ENCODE measurements around the gene UTF1. TPM values are rescaled to one million over a fixed set of nuclear protein-coding genes. Genes with fewer than 3 reads are reported as not detected.

The UTF1 gene
- total RNA-seq, 1 donor from 2014 or later, result 0.16 TPM

DNA sequence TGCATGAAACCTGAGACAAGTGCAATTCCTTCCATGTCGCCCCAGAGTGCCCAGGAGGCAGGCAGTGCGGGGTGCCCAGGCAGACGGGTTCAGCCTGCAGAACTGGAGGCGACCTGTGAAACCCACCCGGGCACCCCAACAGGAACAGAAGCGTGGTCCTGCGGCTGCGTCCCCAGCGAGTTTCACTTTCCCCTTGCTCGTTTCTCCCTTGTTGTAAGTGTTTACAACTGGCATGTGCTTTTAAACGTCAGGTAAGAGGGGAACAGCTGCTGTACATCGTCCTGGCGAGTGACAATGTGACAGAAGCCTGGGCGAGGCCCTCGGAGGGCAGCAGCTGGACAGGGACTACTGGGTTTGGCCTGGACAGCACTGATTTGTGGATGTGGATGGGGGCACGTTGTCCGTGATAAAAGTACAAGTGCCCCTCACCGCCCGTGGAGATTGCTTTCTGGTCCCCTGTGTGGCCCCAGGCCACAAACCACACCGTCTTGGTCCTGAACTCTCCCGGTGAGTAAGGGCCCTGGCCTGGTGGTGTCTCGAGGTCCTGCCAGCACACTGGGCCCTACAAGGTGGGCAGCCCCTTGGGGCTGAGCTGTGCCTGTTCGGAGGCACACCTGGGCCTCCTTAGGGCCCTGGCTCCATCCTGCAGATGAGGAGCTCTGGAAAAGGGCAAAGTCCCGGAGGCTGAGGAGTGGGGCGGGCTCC, 11.6 kb downstream of the UTF1 start:
- Mint-ChIP-seq H3K36me3 (ENCODE audit: low read depth) (no peaks in the 10 kb centered on the region), H3K4me3 (ENCODE audit: low read depth) (peak overlapping the region; percentile 47), H3K27ac (no peak overlapping the region), H3K27me3 (ENCODE audit: low read depth) (peaks cover 34% of the 10 kb centered on the region), H3K4me1 (ENCODE audit: low read depth) (peaks cover 10% of the 10 kb centered on the region), H3K9me3 (no peaks in the 10 kb centered on the region)
- no peak for DNase-seq (ENCODE audit: low spot score)
- intact Hi-C loops (cut with micrococcal nuclease), result no loop called here

DNA sequence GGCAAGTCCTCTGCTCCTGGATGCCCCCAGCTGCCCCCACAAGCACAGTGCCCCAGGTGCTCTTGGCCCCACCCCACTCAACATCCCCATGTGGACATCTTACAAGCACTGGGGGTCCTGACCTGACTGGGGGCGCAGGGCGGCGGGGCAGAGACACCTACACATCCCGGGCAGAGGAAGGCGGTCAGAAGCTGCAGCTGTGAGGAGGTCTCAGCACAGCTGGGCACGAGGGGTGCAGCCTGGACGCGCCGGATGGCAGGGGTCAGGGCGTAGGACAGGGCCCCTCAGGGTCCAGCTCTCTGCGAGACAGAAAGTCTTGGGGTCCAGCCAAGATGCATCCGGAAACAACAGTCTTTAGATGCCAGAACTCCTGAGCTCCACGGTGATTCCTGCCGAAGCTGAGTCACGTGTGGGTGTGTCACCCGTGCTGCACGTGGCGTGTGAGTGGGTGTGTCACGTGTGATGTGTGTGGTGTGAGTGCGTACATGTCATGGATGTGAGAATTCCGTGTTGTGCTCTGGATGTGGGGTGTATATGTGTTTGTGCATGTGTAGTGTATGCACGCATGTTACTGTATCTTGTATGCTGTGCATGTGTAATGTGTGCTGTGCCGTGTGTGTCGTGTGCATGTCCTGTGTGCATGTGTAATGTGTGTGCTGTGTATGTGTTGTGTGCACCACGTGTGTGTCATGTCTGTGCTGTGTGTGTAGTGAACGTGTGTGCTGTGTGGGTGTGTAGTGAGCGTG, 12.8 kb downstream of the UTF1 start:
- Mint-ChIP-seq H3K27ac (no peak overlapping the region), H3K4me1 (ENCODE audit: low read depth) (peaks cover 10% of the 10 kb centered on the region), H3K4me3 (ENCODE audit: low read depth) (no peak overlapping the region), H3K27me3 (ENCODE audit: low read depth) (peaks cover 34% of the 10 kb centered on the region), H3K9me3 (no peaks in the 10 kb centered on the region), H3K36me3 (ENCODE audit: low read depth) (no peaks in the 10 kb centered on the region)
- no peak for DNase-seq (ENCODE audit: low spot score)
- intact Hi-C loops (cut with micrococcal nuclease), result no loop called here

DNA sequence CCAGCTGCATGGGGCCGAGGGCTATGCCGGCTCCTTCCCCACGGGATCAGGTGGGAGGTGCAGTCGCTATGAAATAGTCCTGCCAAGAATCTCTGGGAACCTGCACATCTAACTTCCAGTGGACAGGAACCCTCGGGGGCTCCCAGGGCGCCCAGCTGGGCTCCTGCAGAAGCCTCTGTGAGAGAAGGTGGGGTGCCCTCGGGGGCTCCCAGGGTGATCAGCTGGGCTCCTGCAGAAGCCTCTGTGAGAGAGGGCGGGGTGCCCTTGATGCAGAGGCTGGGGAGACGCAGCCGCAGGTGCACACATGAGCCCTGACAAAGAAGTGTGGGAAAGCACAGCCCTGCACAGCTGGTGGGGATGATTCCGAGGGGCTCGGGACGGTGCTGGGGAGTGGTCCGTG, 13.6 kb downstream of the UTF1 start:
- Mint-ChIP-seq H3K27me3 (ENCODE audit: low read depth) (peaks cover 29% of the 10 kb centered on the region), H3K4me3 (ENCODE audit: low read depth) (no peak overlapping the region), H3K27ac (no peak overlapping the region), H3K9me3 (no peaks in the 10 kb centered on the region), H3K36me3 (ENCODE audit: low read depth) (no peaks in the 10 kb centered on the region), H3K4me1 (ENCODE audit: low read depth) (peaks cover 10% of the 10 kb centered on the region)
- intact Hi-C loops (cut with micrococcal nuclease), result no loop called here
- no peak for DNase-seq (ENCODE audit: low spot score)

DNA sequence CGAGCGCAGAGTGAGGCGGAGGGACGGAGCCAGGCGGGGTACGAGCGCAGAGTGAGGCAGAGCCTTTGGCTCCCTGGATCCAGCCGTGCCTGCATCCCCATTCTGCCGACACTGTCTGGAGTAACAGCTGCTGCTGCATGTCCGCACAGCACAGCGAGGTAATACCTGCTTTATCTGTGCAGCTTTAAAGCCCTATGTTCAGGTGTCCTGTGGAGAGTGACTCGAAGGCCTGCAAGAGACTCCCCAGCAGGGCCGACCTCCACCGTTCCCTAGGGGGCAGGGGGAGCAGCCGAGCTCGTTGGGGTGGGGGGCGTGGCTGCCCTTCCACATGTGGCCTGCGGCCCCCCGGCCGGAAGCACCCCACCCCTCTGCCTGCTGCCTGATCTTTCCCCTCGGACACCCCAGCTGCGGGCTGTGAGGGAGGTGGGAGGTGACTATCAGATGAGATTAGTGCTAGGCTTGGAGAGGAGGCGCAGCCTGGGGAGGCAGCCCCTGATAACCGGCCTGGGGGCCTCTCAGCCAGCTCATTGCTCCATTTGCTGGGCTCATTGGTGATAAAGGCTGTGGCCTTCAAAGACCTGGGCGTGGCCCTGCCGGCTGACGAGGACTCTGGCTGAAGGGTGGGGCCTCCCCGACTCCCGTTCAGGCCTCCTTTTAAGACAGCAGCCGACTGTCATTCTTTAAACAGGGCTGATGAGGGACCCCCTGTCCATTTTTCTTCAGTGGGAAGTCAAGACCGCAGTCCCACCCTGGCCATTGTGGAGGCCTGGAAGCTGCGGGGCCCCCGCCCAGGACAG, 15.6 kb downstream of the UTF1 start:
- intact Hi-C loops (cut with micrococcal nuclease), result no loop called here
- H3K4me3 Mint-ChIP-seq (ENCODE audit: low read depth), result no peak overlapping the region
- no peak overlapping the region for H3K27ac Mint-ChIP-seq
- DNase-seq (ENCODE audit: low spot score), result no peak
- H3K4me1 Mint-ChIP-seq (ENCODE audit: low read depth), result peaks cover 10% of the 10 kb centered on the region
- no peaks in the 10 kb centered on the region for H3K9me3 Mint-ChIP-seq
- H3K36me3 Mint-ChIP-seq (ENCODE audit: low read depth), result no peaks in the 10 kb centered on the region
- peaks cover 19% of the 10 kb centered on the region for H3K27me3 Mint-ChIP-seq (ENCODE audit: low read depth)

DNA sequence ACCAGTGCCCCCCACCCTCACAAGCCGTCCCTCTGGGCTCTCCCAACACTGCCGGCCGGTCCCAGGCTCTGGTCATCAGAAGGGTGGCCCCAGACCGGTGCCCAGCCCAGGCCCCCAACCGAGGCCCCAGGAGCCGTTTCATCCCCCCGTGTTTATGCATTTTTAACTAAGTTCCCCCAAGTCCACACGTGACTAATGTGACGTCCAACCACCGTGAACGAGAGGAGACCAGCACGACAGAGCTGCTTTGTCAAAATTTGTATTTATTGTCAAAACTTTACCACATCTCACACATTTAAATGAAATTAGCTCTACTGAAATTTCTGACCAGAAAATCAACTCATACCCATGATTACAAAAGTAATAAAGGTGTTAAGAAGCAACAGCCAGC, 16.2 kb downstream of the UTF1 start:
- Mint-ChIP-seq H3K27ac (no peak overlapping the region), H3K36me3 (ENCODE audit: low read depth) (no peaks in the 10 kb centered on the region), H3K4me3 (ENCODE audit: low read depth) (no peak overlapping the region), H3K27me3 (ENCODE audit: low read depth) (peaks cover 13% of the 10 kb centered on the region), H3K4me1 (ENCODE audit: low read depth) (peaks cover 7% of the 10 kb centered on the region), H3K9me3 (no peaks in the 10 kb centered on the region)
- intact Hi-C loops (cut with micrococcal nuclease), result no loop called here
- DNase-seq (ENCODE audit: low spot score), result no peak

DNA sequence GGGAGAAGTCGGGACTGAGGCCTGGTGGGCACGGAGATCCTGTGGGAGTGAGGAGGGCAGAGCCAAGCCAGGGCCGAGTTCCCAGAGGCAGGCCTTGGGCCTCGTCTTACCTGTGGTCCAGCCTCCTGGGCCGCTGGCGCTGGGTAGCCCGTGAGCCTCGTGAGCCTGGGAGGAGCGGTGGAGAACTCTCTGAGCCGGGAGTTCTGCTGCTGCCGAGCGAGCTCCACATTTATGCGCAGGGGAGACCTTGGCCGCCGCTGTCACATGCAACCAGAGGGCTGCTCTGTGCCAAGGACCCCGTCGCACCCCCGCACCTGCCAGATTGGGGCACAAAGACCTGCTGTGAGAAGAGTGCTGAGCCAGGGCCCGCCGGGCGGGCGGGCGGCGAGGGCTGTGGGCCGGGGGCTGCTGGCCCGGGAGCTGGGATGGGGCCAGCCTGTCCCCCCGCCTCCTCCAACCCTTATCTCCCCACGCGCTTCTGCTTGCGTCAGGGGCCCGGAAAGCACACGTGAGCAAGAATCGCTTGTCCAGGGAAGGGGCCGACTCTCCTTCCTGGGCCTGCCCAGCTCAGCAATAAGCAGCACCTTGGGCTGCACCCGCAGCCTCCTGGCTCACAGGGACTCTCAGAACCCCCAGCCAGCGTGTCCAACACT, 17.8 kb downstream of the UTF1 start:
- intact Hi-C loops (cut with micrococcal nuclease), result no loop called here
- Mint-ChIP-seq H3K27ac (no peak overlapping the region), H3K4me3 (ENCODE audit: low read depth) (no peak overlapping the region), H3K27me3 (ENCODE audit: low read depth) (peaks cover 4% of the 10 kb centered on the region), H3K4me1 (ENCODE audit: low read depth) (no peaks in the 10 kb centered on the region), H3K9me3 (no peaks in the 10 kb centered on the region), H3K36me3 (ENCODE audit: low read depth) (no peaks in the 10 kb centered on the region)
- DNase-seq (ENCODE audit: low spot score), result no peak

DNA sequence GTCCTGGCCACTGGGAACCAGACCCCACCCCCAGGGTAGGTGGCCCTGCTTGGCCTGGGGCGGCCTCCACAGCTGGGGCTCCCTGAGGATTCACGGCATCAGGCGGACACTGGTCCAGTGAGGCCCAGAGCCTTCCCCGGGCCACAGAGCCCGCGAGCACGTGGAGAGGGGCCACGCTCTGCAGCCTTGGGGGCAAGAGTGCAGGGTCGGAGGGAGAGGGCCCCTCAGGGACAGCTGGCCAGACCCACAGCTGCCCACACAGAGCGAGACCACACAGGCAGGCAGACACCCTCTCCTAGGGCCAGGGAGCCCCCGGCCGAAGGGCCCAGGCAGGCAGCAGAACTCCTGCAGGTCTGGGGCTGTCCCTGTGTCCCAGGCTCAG, 18.3 kb downstream of the UTF1 start:
- Mint-ChIP-seq H3K27ac (no peak overlapping the region), H3K27me3 (ENCODE audit: low read depth) (peaks cover 4% of the 10 kb centered on the region), H3K4me3 (ENCODE audit: low read depth) (no peak overlapping the region), H3K36me3 (ENCODE audit: low read depth) (no peaks in the 10 kb centered on the region), H3K4me1 (ENCODE audit: low read depth) (no peaks in the 10 kb centered on the region), H3K9me3 (no peaks in the 10 kb centered on the region)
- DNase-seq (ENCODE audit: low spot score), result no peak
- intact Hi-C loops (cut with micrococcal nuclease), result no loop called here

DNA sequence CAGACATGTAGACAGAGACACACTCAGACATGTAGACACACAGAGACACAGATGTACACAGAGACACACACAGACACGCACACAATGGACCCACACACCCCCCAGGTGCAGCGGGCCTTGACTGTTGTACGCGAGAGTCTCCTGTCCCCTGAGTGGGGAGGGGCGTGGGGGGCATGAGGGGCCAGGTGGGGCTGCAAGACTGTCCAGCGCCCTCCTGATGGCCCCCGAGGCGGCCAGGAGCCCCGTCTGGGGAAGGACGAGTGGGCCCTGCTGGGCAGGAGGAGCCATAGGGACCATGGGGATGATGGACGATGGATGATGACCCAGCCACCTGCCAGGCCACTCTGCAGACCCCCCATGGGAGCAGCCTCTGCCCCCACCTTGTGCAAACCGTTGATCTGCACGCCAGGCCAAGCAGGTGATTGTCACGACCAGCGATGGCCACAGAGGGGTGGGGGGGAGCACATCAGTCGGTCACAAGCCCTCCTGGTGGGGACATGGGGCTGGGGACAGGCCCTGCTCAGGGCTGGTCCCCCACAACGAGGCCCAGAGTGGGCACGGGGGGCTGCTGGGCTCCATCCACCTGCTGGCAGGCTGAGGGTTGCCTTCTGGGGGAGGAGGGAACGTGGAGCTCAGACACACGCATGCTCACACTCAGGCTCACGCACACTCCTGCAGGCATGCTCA, 19.2 kb downstream of the UTF1 start:
- intact Hi-C loops (cut with micrococcal nuclease), result no loop called here
- Mint-ChIP-seq H3K4me3 (ENCODE audit: low read depth) (no peak overlapping the region), H3K4me1 (ENCODE audit: low read depth) (no peaks in the 10 kb centered on the region), H3K27ac (no peak overlapping the region), H3K36me3 (ENCODE audit: low read depth) (no peaks in the 10 kb centered on the region), H3K27me3 (ENCODE audit: low read depth) (peaks cover 4% of the 10 kb centered on the region), H3K9me3 (no peaks in the 10 kb centered on the region)
- no peak for DNase-seq (ENCODE audit: low spot score)

DNA sequence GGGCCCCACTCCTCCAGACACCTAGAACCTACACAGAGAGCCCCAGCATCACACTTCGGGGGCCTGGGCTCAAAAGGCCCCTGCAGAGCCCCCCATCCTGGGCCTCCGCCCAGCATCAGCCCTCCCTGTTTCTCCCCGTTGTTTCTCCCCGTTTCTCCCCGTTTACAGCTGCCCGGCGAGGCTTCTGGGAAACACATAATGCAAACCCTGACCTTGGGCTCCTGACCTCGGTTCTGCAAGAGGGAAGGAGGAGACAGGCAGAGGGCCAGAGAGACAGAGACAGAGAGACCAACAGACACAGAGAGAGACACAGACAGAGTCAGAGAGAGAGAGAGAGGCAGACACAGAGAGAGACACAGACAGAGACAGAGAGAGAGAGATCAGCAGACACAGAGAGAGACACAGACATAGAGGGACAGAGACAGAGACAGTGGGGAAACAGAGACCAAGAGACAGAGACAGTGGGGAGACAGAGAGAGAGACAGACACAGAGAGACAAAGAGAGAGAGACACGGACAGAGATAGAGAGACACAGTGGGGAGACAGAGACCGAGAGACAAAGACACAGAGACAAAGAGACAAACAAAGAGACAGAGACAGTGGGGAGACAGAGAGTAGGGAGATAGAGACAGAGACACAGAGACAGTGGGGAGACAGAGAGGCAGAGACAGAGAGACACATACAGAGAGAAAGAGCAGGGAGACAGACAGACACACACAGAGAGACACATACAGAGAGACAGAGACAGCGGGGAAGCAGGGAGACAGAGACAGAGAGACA, 20.1 kb downstream of the UTF1 start:
- intact Hi-C loops (cut with micrococcal nuclease), result no loop called here
- Mint-ChIP-seq H3K9me3 (no peaks in the 10 kb centered on the region), H3K27ac (no peak overlapping the region), H3K36me3 (ENCODE audit: low read depth) (no peaks in the 10 kb centered on the region), H3K4me3 (ENCODE audit: low read depth) (no peak overlapping the region), H3K4me1 (ENCODE audit: low read depth) (no peaks in the 10 kb centered on the region), H3K27me3 (ENCODE audit: low read depth) (peaks cover 4% of the 10 kb centered on the region)
- no peak for DNase-seq (ENCODE audit: low spot score)

DNA sequence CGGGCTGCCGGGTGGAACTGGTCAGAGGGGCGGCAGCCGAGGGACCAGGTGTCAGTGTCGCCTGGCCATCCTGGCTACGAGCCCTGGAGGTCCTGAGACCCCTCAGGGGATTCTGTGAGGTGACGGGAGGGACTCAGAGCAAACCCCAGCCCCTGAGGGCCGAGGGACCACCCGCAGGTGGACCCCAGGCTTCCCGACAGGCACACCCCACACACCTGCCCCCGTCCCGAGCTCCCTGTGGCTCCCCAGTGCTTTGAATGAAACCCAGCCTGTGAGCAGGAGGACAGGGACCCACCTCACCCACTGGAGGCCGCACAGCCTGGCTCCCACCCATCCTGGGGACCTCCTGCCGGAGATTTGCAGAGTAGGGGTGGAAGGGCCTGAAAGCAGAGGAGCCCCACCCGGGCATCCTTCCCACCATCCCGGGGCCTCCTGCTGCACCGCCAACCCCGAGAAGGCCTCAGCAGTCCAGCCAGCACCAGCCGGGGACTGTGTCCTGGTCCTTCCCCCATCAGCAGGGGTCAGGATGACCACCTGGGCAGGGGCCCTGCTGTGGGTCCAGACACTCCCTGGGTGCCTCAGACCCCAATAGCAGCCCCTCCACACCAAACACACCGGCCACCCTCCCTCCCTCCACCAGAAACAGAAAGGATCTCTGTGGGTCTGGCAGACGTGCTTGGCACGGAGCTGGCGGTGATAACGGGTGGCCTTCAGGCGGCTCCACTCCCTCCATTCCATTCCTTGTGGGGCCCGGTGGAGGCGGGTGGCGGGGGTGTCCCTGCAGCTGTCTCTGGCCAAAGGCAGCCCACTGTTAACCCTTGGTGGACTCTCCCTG, 21.6 kb downstream of the UTF1 start:
- Mint-ChIP-seq H3K36me3 (ENCODE audit: low read depth) (no peaks in the 10 kb centered on the region), H3K27ac (no peak overlapping the region), H3K4me3 (ENCODE audit: low read depth) (no peak overlapping the region), H3K27me3 (ENCODE audit: low read depth) (peaks cover 4% of the 10 kb centered on the region), H3K9me3 (no peaks in the 10 kb centered on the region), H3K4me1 (ENCODE audit: low read depth) (no peaks in the 10 kb centered on the region)
- DNase-seq (ENCODE audit: low spot score), result no peak
- intact Hi-C loops (cut with micrococcal nuclease), result no loop called here

DNA sequence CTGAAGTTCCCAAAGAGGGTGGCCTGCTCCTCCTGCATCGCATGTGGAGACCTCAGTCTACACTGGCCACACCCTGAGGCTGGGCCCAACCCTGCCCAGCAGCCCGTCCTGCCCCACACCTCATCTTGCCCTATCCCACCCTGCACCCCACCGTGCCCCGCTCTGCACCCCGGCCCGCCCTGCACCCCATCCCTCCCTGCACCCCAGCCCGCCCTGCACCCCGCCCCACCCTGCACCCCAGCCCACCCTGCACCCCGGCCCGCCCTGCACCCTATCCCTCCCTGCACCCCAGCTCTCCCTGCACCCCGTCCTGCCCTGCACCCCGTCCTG, 22.2 kb downstream of the UTF1 start:
- intact Hi-C loops (cut with micrococcal nuclease), result no loop called here
- Mint-ChIP-seq H3K36me3 (ENCODE audit: low read depth) (no peaks in the 10 kb centered on the region), H3K4me1 (ENCODE audit: low read depth) (peaks cover 3% of the 10 kb centered on the region), H3K27me3 (ENCODE audit: low read depth) (peaks cover 4% of the 10 kb centered on the region), H3K4me3 (ENCODE audit: low read depth) (no peak overlapping the region), H3K9me3 (no peaks in the 10 kb centered on the region), H3K27ac (no peak overlapping the region)
- DNase-seq (ENCODE audit: low spot score), result no peak

Measured in activated T-helper 2 cell treated with anti-CD3 and anti-CD28 coated beads, Interferon-gamma antibody, Interleukin-2, Interleukin-4, amounts not matched to agents 10 μg/mL and 5 μg/mL and 100 μg/mL, durations not matched to agents 14 hours and 24 hours and 36 hours (primary cell).